GM12892 (cell line): Measurements from ENCODE around the gene TAOK3.

Source experiments
- DNase-seq: peaks from one replicate; pipeline ENCODE4 v3.0.0; 2011; ENCODE audit not compliant: insufficient read length
- FAIRE-seq: peaks from 2 replicates; lab custom pipeline; 2011; peaks lifted over from hg19 to GRCh38; lab: Jason Lieb, UNC
- POLR2A ChIP-seq: IDR thresholded peaks from 2 replicates; pipeline ENCODE4 v1.6.1; 2011; ENCODE audit warnings: low read depth, low read length, control low read depth
- POLR2AphosphoS5 ChIP-seq: IDR thresholded peaks from 2 replicates; pipeline ENCODE4 v1.6.1; 2011; ENCODE audit warnings: low read depth, low read length, control low read depth
- TAF1 ChIP-seq: IDR thresholded peaks from 2 replicates; pipeline ENCODE4 v1.6.1; 2011; ENCODE audit warnings: low read depth, mild to moderate bottlenecking, control low read depth, low read length, borderline replicate concordance

The TAOK3 gene

GRCh38 chr12:118109088-118109487 lies 263.6 kb downstream of the TAOK3 start:
- FAIRE-seq (no peak), DNase-seq (no peak)
- no peak for TF ChIP-seq POLR2AphosphoS5
- TF ChIP-seq POLR2A = no peak
- TF ChIP-seq TAF1 = no peak

GRCh38 chr12:118107694-118108093 lies 265.0 kb downstream of the TAOK3 start:
- DNase-seq (no peak), FAIRE-seq (no peak)
- no peak for TF ChIP-seq TAF1
- no peak for TF ChIP-seq POLR2AphosphoS5
- no peak for TF ChIP-seq POLR2A

- FAIRE-seq = no peak
- TF ChIP-seq POLR2AphosphoS5 (no peak), TAF1 (no peak), POLR2A (no peak)
- DNase-seq = no peak
Observed at GRCh38 chr12:118107011-118107410, 265.7 kb downstream of the TAOK3 start.

DNA sequence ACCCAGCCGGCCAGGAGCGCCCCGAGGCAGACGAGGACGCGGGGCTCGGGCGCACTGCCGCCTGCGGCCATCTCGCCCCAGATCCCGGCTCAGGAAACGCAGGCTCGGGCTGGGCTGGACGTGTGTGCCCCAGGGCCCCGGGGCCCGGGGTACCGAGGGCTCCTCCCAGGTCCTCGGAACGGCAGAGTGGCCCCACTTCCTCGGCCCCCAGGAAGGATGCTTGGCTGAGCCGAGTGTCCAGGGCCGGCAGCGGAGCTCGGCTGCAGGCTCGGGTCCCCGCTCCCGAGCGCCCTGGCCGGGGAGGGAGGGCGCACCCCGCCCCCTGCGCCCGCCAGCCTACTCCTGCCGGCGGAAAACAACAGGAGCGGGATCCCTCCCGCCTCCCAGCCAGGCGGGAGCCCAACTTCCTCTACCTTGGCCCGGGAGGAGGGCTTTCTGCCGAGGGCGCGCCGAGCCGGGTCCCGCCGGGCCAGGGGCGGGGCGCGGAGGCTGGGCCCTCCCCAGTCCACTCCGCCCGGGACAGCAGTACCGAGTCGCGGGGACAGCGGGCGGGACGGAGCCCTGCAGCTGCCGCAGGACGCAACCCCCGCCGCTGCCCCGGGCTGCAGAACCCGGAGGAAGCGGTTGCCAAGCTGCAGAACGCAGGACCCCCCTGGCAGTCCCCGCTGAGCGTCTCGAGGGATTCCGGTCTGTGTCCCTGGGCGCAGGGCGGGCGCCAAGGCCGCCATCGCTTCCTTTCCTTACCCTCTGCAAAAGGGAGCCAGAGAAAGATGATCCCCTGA lies 268.9 kb downstream of the TAOK3 start, which contains the start of gene VSIG10:
VSIG10 (minus strand) TSS at position 411 of the 782 bp plus-strand sequence; CDS start at position 71, 340 bp downstream.
- no peak for FAIRE-seq
- TF ChIP-seq TAF1 (no peak), POLR2AphosphoS5 (no peak), POLR2A (no peak)
- DNase-seq = peak; percentile 41

- DNase-seq = no peak
- no peak for FAIRE-seq
Observed at GRCh38 chr12:118103201-118103600, 269.5 kb downstream of the TAOK3 start.

GRCh38 chr12:118102609-118103008 lies 270.1 kb downstream of the TAOK3 start:
- TF ChIP-seq TAF1 (no peak), POLR2AphosphoS5 (no peak), POLR2A (no peak)
- no peak for DNase-seq
- FAIRE-seq = no peak

More at GRCh38 chr12:118103201-118103600, 269.5 kb downstream of the TAOK3 start:
- TF ChIP-seq TAF1 = no peak
- TF ChIP-seq POLR2A = no peak
- TF ChIP-seq POLR2AphosphoS5 = no peak

GRCh38 chr12:118102070-118102469 lies 270.6 kb downstream of the TAOK3 start:
- TF ChIP-seq POLR2AphosphoS5 (no peak), TAF1 (no peak), POLR2A (no peak)
- FAIRE-seq = no peak
- DNase-seq = no peak

- TF ChIP-seq POLR2A (no peak), POLR2AphosphoS5 (no peak), TAF1 (no peak)
- DNase-seq (no peak), FAIRE-seq (no peak)
Observed at GRCh38 chr12:118101051-118101450, 271.7 kb downstream of the TAOK3 start.
